COLO668 (cell line): ENCODE data around the gene ANXA2.

Source experiments
- DNase-seq: peaks from one replicate; lab custom pipeline; 2025; ENCODE audit not compliant: unreplicated experiment; lab: John Stamatoyannopoulos, UW

ANXA2 gene

GRCh38 chr15:60390871-60391501 is 6.8 kb downstream of the ANXA2 start:
- no peak for DNase-seq

- no peak for DNase-seq
Measured at GRCh38 chr15:60390231-60390630, 7.6 kb downstream of the ANXA2 start.

- DNase-seq = no peak
Measured at GRCh38 chr15:60389261-60390077, 8.3 kb downstream of the ANXA2 start.

- DNase-seq = no peak
Measured at GRCh38 chr15:60387321-60387720, 10.5 kb downstream of the ANXA2 start.

- no peak for DNase-seq
Measured at GRCh38 chr15:60386615-60387014, 11.2 kb downstream of the ANXA2 start.

- no peak for DNase-seq
Measured at GRCh38 chr15:60385620-60386552, 11.9 kb downstream of the ANXA2 start.

- DNase-seq = no peak
Measured at GRCh38 chr15:60384526-60385126, 13.2 kb downstream of the ANXA2 start.

- DNase-seq = no peak
Measured at GRCh38 chr15:60384053-60384452, 13.7 kb downstream of the ANXA2 start.

- no peak for DNase-seq
Measured at GRCh38 chr15:60382773-60383674, 14.8 kb downstream of the ANXA2 start.

GRCh38 chr15:60381148-60381788 is 16.5 kb downstream of the ANXA2 start:
- no peak for DNase-seq

GRCh38 chr15:60379525-60380274 is 18.1 kb downstream of the ANXA2 start:
- DNase-seq = no peak

GRCh38 chr15:60379185-60379524 is 18.6 kb downstream of the ANXA2 start:
- DNase-seq = no peak

GRCh38 chr15:60376677-60377095 is 21.1 kb downstream of the ANXA2 start:
- no peak for DNase-seq

GRCh38 chr15:60375306-60375705 is 22.5 kb downstream of the ANXA2 start:
- DNase-seq = no peak

- DNase-seq = peak; percentile 78
Measured at GRCh38 chr15:60374628-60375081, 23.1 kb downstream of the ANXA2 start.

- no peak for DNase-seq
Measured at GRCh38 chr15:60374209-60374608, 23.6 kb downstream of the ANXA2 start.

- no peak for DNase-seq
Measured at GRCh38 chr15:60373745-60374144, 24.0 kb downstream of the ANXA2 start.

GRCh38 chr15:60373327-60373726 is 24.5 kb downstream of the ANXA2 start:
- no peak for DNase-seq

- DNase-seq = no peak
Measured at GRCh38 chr15:60372756-60373155, 25.0 kb downstream of the ANXA2 start.
